GM21619 (cell line): ENCODE results near the gene ARL2BP.

Experiments used
- ATAC-seq: cut with Tn5 transposase; IDR thresholded peaks from one replicate; pipeline ENCODE4 v1.9.1; 2021; ENCODE audit not compliant: unreplicated experiment

The ARL2BP gene

DNA sequence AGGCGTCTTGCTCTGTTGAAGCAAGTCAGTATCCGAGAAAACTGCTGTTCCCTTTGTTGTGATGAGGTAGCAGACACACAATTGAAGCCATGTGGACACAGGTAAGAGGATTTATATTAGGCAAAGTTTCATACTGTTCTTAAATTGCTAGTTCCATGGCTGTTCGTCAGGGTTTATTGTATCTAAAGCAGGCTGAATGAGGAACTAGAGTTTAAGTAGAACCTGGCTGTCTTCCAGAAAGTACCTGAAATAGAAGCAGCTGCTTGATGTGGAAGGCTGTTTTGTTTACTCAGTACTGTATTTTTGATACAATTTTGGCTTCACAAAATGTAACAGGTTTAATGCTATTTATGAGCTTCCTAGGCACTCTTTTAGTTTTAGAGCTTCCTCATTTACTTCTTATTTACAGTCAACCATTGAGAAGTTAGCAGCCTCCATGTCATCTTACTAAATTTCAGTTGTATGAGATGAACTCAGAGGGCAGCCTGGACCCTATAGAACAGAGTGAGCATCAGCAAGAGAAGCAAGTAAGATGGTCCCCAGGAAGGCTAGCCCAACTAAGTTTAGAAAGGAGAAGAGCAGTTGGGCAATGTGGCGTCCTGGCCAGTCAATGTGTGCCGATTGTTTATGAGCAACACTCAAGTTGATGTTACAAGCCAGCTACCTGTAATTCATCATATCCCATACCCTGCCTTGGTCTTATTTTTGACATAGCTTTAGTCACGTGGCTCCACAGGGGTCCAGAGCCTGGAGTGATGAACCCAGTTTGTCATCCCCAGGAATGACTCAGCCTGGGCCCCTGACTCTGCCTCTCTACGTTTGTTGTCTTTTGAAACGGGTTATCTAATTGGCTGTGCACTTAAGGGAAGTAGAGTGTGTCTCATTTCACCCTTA is 9.7 kb upstream of the ARL2BP start:
- no peak for ATAC-seq

DNA sequence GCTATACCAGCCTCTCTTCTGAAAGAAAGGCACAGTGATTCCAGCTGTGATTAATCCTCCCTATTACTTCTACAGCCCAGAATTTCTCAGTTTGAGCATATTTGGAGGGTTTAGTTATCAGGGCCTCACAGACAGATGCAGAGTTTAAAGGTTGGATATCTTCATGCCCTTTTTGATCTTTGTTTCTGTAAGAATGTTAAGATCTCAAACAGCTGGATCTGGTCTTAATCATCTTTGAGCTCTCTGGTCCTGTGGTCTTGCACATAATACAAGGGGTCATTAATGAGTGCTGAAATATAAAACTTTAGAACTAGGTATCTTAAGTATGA is 9.1 kb upstream of the ARL2BP start:
- ATAC-seq = no peak

DNA sequence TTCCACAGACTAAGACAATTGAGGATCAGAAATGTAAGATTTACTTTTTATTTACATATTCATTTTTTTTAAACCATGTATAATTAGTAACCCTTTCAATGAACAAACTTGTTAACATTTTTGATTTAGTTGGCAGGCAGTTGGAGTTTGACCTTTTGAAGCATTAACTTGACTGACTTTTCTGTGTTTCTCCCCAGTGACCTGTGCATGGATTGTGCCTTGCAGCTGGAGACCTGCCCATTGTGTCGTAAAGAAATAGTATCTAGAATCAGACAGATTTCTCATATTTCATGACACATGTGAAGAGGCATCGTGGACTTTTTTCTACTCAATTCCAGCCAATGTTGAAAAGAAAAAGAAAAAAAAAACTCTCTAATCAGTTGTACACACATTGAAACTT is 6.4 kb upstream of the ARL2BP start:
- no peak for ATAC-seq

DNA sequence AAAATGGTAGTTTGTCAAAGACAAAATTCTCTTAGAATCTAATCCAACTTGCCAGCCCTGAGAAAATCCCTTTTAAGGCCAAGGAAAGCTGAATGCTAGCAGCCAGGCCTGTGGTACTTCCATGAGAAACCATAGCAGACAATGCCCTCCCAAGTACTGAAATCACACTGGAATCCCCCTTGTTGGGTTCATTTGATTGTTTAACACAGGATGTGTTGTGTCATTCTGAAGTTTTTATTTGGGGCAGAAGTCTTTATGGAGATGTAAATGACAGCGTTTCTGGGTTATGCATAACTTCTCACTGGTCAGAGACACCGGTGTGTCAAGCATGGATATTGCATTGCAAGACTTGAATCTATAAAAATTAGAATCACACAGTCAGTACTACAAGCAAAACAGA is 6.0 kb upstream of the ARL2BP start:
- ATAC-seq = no peak

DNA sequence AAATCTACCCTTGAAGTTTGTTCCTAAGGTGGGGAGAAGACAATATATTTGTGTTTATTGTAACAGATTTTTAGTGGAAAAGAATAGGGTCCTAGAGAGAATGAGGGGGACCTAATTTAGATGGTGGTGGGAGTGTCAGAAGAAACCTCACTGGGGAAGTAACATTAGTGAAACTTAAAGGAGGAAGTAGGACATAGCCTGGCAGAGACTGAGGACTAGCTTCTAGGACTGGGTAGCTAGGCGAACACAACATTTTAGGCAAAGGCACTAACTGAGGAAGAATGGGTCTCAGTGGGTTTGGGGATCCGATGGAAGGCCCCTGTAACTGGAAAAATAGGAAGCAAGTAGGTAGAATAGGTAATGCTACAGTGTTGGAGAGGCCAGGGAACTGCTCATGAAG is 4.2 kb upstream of the ARL2BP start:
- no peak for ATAC-seq

DNA sequence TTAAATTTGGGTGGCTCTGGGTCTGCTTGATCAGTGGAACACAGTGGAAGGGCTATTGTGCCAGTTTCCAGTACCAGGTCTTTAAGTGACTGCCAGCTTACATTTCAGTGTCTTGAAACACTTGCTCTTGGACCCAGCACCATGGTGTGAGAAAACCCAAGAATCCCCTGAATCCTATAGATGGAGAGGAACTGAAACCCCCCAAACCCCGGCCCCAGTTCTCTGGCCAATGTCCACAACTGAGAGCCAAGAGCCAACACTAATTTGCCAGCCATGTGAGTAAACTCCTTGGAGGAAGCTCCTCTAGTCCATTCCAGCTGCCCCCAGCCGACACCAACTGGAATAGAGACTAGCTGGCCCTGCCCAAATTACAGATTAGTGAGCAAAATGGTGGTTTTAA is 2.4 kb upstream of the ARL2BP start:
- no peak for ATAC-seq

DNA sequence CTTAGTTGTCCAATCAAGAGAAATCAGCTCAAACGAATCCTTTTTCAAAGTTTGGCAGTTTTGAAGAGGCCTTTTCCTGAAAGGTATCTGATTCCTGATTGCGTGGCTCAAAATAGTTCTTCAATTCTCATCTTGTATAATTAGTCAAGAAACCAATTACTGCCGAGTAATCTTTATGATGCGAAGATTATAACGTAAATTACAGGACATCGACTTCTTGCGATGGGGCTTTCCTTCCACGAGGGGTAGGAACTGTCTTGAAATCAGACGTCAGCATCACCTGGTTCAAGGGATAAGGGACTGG is 644 bp upstream of the ARL2BP start:
- no peak for ATAC-seq

DNA sequence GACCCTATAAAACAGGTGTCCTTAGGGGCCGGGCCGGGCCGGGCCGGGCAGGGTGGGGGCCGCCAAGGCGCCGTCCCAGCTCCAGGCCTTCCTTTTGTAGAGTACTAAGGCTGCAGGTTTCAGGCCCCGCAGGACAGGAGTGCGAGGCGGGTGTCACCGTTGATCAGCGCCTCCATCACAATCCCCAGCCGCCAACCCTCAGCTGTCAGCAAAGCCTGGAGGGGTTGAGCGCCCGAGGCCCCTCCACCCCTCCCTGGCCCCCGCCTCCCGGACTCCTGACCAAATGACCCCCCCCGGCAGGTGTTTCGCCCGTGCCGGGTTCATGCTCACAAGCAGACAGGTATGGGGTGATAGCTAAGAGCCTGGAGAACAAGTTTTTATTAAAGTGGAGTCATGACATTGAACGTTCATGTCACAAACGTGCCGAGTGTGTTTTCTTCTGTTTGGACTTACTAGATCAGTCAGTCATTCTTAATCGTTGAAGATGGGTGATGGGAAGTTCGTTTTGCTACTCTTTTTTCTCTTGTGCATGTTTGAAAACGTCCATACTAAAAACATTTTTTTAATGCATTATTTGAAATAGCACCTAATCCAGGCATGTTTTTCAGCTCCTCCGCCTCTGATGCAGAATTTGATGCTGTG is 534 bp downstream of the ARL2BP start:
- peak; percentile 17 for ATAC-seq

DNA sequence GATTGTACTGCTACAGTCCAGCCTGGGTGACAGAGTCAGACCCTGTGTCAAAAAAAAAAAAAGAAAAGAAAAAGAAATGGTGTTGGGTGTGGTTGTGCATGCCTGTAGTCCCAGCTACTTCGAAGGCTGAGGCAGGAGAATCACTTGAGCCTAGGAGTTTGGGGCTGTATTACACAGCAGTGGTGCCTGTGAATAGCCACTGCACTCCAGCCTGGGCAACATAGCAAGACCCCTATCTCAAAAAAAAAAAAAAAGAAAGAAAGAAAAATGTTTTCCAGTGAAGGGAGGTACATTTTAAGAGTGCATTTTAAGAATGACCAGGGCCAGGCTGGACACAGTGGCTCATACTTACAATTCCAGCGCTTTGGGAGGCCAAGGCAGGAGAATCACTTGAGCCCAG is 6.3 kb downstream of the ARL2BP start:
- ATAC-seq = no peak

DNA sequence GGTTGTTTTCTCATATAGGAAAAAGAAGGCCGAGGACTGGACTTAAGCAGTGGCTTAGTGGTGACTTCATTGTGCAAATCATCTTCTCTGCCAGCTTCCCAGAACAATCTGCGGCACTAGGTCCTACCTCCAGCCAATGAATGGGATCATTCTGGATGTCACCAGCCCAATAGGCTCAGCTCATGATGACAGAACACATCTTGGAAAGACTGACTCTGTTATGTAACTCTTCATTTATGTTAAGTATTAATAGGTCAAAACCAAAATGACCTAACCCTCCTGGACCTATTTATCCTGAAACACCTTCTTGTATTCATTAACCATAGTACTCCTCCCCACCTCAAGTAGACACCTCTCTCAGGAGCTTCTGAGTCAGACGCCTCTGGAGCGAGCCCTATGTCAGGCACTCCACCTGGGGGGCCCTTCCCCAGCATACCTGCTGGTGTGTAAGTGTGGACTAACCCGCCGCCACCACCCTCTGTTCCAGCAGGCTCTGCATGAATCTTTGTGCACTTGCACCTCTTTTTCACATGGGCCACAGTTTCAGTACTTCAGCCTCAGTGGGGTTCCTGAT is 7.2 kb downstream of the ARL2BP start:
- ATAC-seq = no peak

DNA sequence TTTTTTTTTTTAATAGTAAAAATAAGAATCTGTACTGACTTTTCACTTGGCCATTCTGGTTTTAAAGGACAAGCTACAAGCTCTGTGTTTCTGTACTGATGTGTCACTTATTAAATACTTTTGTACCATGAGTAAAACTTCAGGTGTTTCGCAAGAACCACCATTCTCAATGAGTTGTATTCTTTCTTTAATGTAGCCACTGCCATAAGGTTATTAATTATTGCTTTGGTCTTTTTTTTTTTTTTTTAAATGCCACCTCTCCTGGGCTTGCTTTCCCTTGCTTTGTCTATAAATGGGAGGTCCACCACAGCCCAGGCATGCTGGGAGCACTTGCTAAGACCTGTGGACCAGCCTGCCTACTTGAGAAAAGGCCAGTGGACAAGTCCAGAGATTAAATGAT is 8.4 kb downstream of the ARL2BP start:
- no peak for ATAC-seq

DNA sequence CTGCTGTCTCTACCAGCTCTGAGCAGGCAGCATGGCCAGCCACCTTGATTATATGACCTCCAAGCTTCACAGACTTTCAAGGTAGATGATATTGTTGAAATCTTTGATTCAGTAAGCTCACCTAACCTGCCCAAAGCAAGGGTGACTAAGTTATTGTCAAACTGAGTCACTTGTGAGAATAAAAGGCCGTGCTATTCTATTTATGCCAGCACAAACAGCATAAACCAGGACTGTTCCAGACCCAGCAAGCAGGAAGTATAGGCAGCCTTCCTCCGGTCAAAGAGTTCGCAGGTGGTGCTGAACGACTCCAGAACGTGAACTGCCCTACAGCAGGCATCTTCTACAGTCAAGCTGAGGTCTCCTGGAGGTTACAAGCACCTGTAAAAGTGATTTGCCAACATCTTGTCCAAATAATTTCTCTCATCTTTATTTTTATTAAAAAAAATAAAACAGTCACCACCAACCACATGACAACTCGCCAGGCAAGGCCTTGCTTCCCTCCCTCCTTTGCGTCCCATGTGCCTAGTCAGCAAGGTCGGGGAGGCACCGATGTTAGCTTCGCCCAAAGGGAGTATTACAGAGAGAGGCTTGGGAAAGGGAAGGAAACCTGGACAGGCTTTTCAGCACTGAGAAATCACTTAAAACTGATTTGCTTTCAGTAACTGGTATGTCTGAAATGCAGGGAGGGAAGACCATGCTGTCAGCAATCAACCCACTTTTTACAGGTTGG is 10.8 kb downstream of the ARL2BP start:
- ATAC-seq = no peak

DNA sequence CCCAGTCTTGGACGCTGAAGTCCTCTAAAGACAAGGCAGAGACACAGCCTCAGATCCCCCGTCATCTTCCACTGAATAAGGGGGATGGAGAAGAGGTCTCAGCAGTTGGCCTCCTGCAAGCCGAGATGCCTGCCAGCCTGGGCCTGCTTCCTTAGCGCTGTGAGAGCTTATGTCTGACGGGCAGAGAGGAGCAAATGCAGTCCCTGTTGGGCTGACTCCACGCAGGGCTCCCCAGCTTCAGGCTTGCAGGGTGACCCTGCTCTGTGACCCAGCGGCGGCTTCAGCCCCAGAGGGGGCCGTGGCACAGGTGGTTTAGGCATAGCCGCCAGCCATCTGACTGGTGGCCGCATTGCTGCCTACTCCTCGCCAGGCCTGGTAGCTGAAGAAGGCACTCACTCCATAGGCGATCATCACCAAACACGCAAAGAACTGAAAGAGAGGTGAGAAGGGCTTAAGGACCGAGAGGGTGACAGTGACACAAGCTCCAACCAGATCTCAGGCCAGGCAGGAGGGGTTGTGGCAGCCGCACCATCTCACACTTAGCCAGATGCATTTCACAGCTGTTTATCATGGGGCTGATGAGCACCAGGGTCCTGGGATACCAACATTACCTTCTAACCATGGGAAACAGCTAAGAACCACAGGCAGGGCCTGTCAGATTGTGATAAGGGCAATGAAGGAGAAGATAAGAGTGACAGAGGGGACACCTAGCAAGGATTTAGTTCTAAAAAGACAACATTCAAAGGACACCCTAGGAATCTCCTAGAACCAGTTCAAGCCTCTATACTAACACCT is 11.7 kb downstream of the ARL2BP start:
- no peak for ATAC-seq

DNA sequence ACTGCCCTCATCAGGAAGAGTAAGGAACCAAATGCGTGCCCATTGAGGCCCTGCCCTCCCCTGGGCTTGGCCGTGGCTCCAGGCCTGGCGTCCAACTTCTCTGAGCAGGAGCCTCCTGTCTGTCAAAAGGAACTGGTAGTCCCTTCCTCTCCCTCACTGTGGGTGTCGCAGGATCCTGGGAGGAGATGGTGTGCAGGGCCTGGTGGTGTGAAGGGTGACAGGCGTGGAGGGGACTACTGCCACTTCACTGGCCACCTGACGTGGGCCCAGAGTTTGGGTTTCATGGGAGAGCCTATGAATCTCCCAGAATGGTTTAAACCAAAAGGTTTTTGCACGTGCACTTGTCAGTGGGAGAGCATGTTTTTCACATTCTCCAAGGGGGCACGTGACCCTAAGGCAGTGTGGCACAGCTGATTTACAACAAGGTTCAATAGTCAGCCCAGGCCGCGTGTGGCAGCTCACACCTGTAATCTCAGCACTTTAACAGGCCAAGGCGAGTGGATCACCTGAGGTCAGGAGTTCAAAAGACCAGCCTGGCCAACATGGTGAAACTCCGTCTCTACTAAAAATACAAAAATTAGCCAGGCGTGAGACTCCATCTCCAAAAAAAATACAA is 12.5 kb downstream of the ARL2BP start:
- ATAC-seq = no peak

DNA sequence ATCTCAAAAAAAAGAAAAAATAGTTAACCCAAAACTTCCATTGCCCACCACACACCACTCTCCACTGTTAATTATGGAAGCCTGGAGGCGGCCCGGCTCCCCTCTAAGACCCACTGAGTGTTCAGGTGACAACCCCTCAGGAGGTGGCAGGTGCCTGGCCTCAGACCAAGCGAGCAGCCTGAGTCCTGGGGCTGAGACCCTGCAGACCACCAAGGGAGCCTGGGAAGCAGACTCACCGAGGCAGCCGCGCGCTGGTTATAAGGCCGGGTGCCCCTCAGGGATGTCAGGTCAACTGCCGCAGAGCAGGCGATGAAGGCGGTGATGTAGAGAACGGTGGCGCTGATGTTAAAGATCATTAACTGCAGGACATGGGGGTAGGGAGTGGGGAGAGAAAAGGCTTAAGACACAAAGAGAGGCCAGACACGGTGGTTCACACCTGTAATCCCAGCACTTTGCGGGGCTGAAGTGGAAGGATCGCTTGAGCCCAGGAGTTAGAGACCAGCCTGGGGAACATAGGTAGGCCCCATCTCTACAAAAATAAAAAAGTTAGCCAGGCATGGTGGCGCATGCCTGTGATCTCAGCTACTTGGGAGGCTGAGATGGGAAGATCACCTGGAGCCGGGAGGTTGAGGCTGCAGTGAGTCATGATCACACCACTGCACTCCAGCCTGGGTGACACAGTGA is 13.3 kb downstream of the ARL2BP start:
- no peak for ATAC-seq

DNA sequence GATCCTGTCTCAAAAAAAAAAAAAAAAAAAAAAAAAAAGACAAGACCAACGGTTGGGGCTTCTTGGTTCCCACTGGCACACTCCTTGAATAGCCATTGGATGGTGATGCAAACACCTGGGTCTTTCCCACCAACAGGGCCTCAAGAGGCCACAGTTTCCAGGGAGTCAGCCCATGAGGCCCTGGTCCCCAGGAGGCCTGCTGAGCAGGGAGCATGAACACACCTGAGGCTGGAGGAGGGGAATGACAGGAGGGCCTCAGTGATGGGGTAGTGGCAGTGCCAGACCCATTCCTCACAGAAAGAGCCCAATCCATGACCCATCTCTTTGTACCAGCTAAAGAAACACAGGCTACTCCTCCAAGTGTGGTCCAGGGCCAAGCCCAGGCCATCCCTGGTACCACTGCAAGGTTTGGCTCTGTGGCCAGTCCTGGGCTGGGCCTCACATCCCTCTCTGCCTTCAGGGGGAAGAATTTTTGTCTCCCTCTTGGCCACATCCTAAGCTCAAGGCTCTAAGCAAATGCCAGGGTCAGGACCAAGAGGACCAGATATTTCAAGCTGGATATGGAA is 13.9 kb downstream of the ARL2BP start:
- ATAC-seq = no peak

DNA sequence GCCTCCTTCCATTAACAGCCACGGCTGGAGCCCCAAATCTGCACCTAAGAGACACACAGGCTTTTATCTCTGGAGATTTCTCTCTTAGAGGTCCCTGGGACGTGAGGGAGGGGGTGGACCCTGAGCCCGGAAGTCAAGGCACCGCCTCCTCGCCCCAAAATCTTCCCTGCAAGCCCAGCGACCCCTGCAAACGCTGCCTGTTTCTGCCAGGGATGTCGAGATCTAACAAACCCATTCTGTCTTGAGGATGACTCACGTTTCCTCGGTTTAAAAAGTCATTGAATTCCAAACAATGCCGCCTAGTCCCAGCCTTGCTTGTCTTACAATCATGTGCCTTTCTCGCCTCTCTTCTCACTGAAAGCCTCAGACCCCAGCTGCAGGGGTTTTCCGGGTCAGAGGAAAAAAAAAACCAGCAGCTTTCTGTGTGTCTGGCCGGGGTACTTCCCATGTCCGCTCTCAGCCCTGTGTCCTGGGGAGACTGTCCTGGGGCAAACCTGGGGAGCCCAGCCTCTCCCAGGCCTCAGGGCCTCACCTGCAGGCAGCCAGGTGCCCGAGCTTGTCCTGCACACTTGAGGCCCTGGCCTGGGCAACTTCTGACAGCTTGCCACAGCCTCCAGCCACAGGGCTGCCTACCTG is 15.4 kb downstream of the ARL2BP start:
- ATAC-seq = no peak

DNA sequence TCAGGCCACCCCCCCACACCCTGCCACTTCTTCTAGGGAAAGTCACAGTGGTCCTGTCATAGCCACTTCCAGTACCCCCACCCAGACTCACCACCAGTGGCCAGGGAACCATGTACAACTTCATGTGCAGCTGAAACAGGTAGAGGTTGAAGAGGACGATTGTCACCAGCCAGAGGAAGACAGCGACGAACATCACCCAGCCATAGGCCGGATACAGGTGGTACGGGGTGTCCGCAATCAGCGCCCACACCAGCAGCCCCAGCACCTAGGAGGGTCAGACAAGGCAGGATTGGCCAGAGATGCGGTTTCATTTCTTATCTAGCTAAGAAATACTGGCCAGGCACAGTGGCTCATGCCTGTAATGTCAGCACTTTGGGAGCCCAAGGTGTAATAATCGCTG is 16.7 kb downstream of the ARL2BP start:
- ATAC-seq = no peak

DNA sequence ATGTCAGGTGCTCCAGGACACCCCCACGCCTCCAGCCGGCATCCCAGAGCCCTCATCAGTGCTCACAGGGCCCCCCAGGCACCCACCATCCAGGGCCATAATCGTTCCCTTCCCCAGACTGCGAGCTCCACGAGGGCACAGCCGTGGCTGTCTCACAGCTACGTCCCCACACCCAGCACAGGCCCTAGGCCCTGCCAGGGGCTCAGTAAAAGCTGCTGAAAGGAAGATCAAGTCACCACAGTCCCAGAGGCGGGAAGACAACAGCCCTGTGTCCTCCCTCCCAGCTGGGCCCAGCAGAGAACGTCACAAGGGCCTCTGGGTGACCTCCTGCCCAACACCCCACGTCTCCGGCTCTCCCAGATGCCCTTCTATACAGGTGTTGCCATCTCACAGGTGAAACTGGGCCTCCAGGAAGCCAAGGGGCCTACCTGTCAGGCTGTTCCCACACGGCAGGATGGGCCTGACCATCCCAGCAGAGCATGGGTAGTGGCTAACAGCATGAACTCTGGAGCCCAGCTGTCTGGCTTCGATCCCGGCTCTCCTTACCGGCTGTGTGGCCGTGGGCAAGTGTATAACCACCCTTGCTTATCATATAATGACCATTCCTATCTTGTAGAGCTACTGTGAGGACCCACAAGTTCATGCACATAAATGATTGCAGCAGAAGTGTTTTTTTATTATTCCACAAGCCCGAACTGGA is 17.9 kb downstream of the ARL2BP start:
- ATAC-seq = no peak
